MM.1S (cell line): ENCODE data around the gene TMEM208.

Source experiments
- DNase-seq: peaks from one replicate; pipeline ENCODE4 v3.0.0-alpha.2; 2015
- H2AFZ ChIP-seq: fragments of 300-600 bp; sonication (generic); 2 replicates; pipeline ENCODE4 v1.6.0; 2016; ENCODE audit warnings: antibody characterized with exemption, low read length
- H3F3A ChIP-seq: fragments of 300-600 bp; sonication (generic); 2 replicates; pipeline ENCODE4 v1.6.1; 2016; ENCODE audit warnings: mild to moderate bottlenecking, antibody characterized with exemption, low read length, moderate library complexity, mixed read lengths; ENCODE audit not compliant: insufficient read depth
- H3K27ac ChIP-seq: fragments of 300-600 bp; sonication (generic); 2 replicates; pipeline ENCODE4 v1.5.1; 2016; ENCODE audit warnings: mild to moderate bottlenecking, low read length
- H3K27me3 ChIP-seq: fragments of 300-600 bp; sonication (generic); replicated peaks from 2 replicates; pipeline ENCODE4 v1.6.0; 2016; ENCODE audit warnings: low read length; ENCODE audit not compliant: insufficient read depth
- H3K36me3 ChIP-seq: fragments of 300-600 bp; sonication (generic); replicated peaks from 2 replicates; pipeline ENCODE4 v1.6.1; 2016; ENCODE audit warnings: mild to moderate bottlenecking, low read length, mixed read lengths; ENCODE audit not compliant: insufficient read depth
- H3K4me1 ChIP-seq: fragments of 300-600 bp; sonication (generic); 2 replicates; pipeline ENCODE4 v1.6.1; 2016; ENCODE audit warnings: low read length, mixed read lengths
- H3K4me2 ChIP-seq: fragments of 300-600 bp; sonication (generic); 2 replicates; pipeline ENCODE4 v1.6.0; 2016; ENCODE audit warnings: low read depth, low read length
- H3K4me3 ChIP-seq: fragments of 300-600 bp; sonication (generic); 2 replicates; pipeline ENCODE4 v1.5.1; 2016; ENCODE audit warnings: low read length, mixed read lengths
- H3K79me2 ChIP-seq: fragments of 300-600 bp; sonication (generic); 2 replicates; pipeline ENCODE4 v1.6.1; 2016; ENCODE audit warnings: mixed run types, low read length, mixed read lengths
- H3K9ac ChIP-seq: fragments of 300-600 bp; sonication (generic); 2 replicates; pipeline ENCODE4 v1.6.1; 2016; ENCODE audit warnings: low read length, mixed read lengths
- H3K9me2 ChIP-seq: fragments of 300-600 bp; sonication (generic); replicated peaks from 2 replicates; pipeline ENCODE4 v1.6.1; 2016; ENCODE audit warnings: mild to moderate bottlenecking, low read length, mixed read lengths; ENCODE audit not compliant: insufficient read depth
- H3K9me3 ChIP-seq: fragments of 300-600 bp; sonication (generic); replicated peaks from 2 replicates; pipeline ENCODE4 v1.6.1; 2016; ENCODE audit warnings: mild to moderate bottlenecking, low read length, mixed read lengths; ENCODE audit not compliant: insufficient read depth
- H4K20me1 ChIP-seq: fragments of 300-600 bp; sonication (generic); 2 replicates; pipeline ENCODE4 v1.6.1; 2016; ENCODE audit warnings: mild to moderate bottlenecking, low read length, moderate library complexity, mixed read lengths; ENCODE audit not compliant: insufficient read depth
- CTCF ChIP-seq: fragments of 300-600 bp; sonication (generic); IDR thresholded peaks from 2 replicates; pipeline ENCODE4 v1.5.1; 2016; ENCODE audit warnings: antibody characterized with exemption, low read length, mixed read lengths
- EZH2 ChIP-seq: fragments of 300-600 bp; sonication (generic); optimal IDR thresholded peaks from 2 replicates; pipeline ENCODE3; 2017; ENCODE audit warnings: low read depth, mild to moderate bottlenecking, antibody characterized with exemption, low read length, mixed read lengths
- EZH2phosphoT487 ChIP-seq: fragments of 300-600 bp; sonication (generic); IDR thresholded peaks from 2 replicates; pipeline ENCODE4 v1.6.1; 2018; ENCODE audit warnings: antibody characterized with exemption, low read length

TMEM208 gene

GRCh38 chr16:67246756-67247191 lies 19.8 kb downstream of the TMEM208 start:
- 0 out of 2 replicates have a peak, but pooled peaks have one; percentile 2 for TF ChIP-seq CTCF
- TF ChIP-seq EZH2 = no peak
- TF ChIP-seq EZH2phosphoT487 = no peak
- DNase-seq = peak; percentile 89
- peak overlapping the region; percentile 71 for H2AFZ ChIP-seq
- no peaks in the 10 kb centered on the region for H3K9me3 ChIP-seq
- peak overlapping the region; percentile 85 for H3K27ac ChIP-seq
- H3K27me3 ChIP-seq = peaks cover 18% of the 10 kb centered on the region
- peaks cover 36% of the 10 kb centered on the region for H3K4me1 ChIP-seq
- no peaks in the 10 kb centered on the region for H4K20me1 ChIP-seq
- H3K36me3 ChIP-seq = no peaks in the 10 kb centered on the region
- H3K4me2 ChIP-seq = peak overlapping the region; percentile 79
- H3K4me3 ChIP-seq = peak overlapping the region; percentile 93
- H3K9me2 ChIP-seq = no peaks in the 10 kb centered on the region
- H3F3A ChIP-seq = peaks cover 44% of the 10 kb centered on the region
- peak overlapping the region; percentile 80 for H3K9ac ChIP-seq
- peaks cover 39% of the 10 kb centered on the region for H3K79me2 ChIP-seq

- Histone ChIP-seq H3K4me2 (peak within 1 kb of the TSS; percentile 79), H3K9me3 (no peaks in the 10 kb centered on the region), H3K27me3 (peaks cover 18% of the 10 kb centered on the region), H4K20me1 (no peaks in the 10 kb centered on the region), H3K79me2 (peaks cover 32% of the 10 kb centered on the region), H3K4me1 (peaks cover 36% of the 10 kb centered on the region), H2AFZ (peak within 1 kb of the TSS; percentile 94), H3K9me2 (no peaks in the 10 kb centered on the region), H3K9ac (peak within 1 kb of the TSS; percentile 80), H3F3A (peaks cover 44% of the 10 kb centered on the region), H3K27ac (peak within 1 kb of the TSS; percentile 85), H3K36me3 (no peaks in the 10 kb centered on the region), H3K4me3 (peak within 1 kb of the TSS; percentile 93)
- TF ChIP-seq EZH2 (no peak), EZH2phosphoT487 (no peak), CTCF (no peak)
- DNase-seq = peak; percentile 98
These were observed 20.5 kb downstream of the TMEM208 start, which contains the start of gene FHOD1 for GRCh38 chr16:67247192-67248072. FHOD1 (minus strand) TSS chr16:67247481; CDS start chr16:67247410, 71 bp downstream.

GRCh38 chr16:67248073-67248400 lies 21.1 kb downstream of the TMEM208 start:
- Histone ChIP-seq H3F3A (peaks cover 44% of the 10 kb centered on the region), H2AFZ (peak overlapping the region; percentile 94), H3K4me2 (peak overlapping the region; percentile 79), H3K27me3 (peaks cover 18% of the 10 kb centered on the region), H3K36me3 (no peaks in the 10 kb centered on the region), H3K79me2 (peaks cover 28% of the 10 kb centered on the region), H3K27ac (no peak overlapping the region), H3K9ac (peak overlapping the region; percentile 62; the same call in 1 of the 2 replicates), H3K4me1 (peaks cover 36% of the 10 kb centered on the region), H3K9me3 (no peaks in the 10 kb centered on the region), H3K4me3 (peak overlapping the region; percentile 93), H3K9me2 (no peaks in the 10 kb centered on the region), H4K20me1 (no peaks in the 10 kb centered on the region)
- peak; percentile 10 for DNase-seq
- TF ChIP-seq EZH2 (no peak), EZH2phosphoT487 (no peak), CTCF (no peak)
